Upper lobe of right lung (tissue), 1 donor: ENCODE results near the gene SMIM17. TPM values are rescaled to one million over a fixed set of nuclear protein-coding genes. Genes with fewer than 3 reads are reported as not detected.
A peak's percentile ranks its signal among the peaks of the same experiment; 100 is the strongest.
"Not testable (repeated sequence)": the region's sequence is repeated elsewhere in the genome, so short reads cannot be mapped to it uniquely, and the experiment has no call there.

Source experiments
- ATAC-seq: fragments of 200-7000 bp; cut with Tn5 transposase; one replicate; pipeline ENCODE4 v1.9.1; 2020; ENCODE audit warnings: mild to moderate bottlenecking, moderate library complexity
- DNase-seq: peaks from one replicate; pipeline ENCODE4 v3.0.0-alpha.2; 2020
- H3K27ac ChIP-seq: fragments of 200-600 bp; one replicate; pipeline ENCODE4 v1.8.0; 2022
- H3K27me3 ChIP-seq: fragments of 200-600 bp; one replicate; pipeline ENCODE4 v1.8.0; 2022; ENCODE audit warnings: mild to moderate bottlenecking
- H3K36me3 ChIP-seq: fragments of 200-600 bp; one replicate; pipeline ENCODE4 v1.8.0; 2022
- H3K4me1 ChIP-seq: fragments of 200-600 bp; one replicate; pipeline ENCODE4 v1.8.0; 2022
- H3K4me3 ChIP-seq: fragments of 200-600 bp; one replicate; pipeline ENCODE4 v1.8.0; 2022; ENCODE audit warnings: mild to moderate bottlenecking
- H3K9me3 ChIP-seq: fragments of 200-600 bp; one replicate; pipeline ENCODE4 v1.8.0; 2022
- CTCF ChIP-seq: fragments of 200-600 bp; IDR thresholded peaks from one replicate; pipeline ENCODE4 v1.8.0; 2022; ENCODE audit warnings: antibody characterized with exemption
- intact Hi-C: fragments of 100-400 bp; cut with DNase I; formaldehyde crosslinking; loops from one replicate; pipeline ENCODE4 v1.11.0; 2022
- total RNA-seq: library from RNA; stranded (reverse); fragmentation: NEBNext Ultra II Directional; extraction: Animal tissue kit (Norgen Biotek cat#: 25700); gene quantifications from one replicate; pipeline ENCODE4 v1.2.1, GENCODE V29; 2021
- donor health status: DM: no; HTN: yes; CAD: no; lungs with severe emphysema.

The SMIM17 gene
- total RNA-seq, 1 donor from 2014 or later, result not detected

GRCh38 chr19:56668676-56669075 is 25.7 kb downstream of the SMIM17 start:
- DNase-seq, result peak; percentile 41
- no peaks in the 10 kb centered on the region for H3K9me3 ChIP-seq
- intact Hi-C loops, result no loop called here

DNA sequence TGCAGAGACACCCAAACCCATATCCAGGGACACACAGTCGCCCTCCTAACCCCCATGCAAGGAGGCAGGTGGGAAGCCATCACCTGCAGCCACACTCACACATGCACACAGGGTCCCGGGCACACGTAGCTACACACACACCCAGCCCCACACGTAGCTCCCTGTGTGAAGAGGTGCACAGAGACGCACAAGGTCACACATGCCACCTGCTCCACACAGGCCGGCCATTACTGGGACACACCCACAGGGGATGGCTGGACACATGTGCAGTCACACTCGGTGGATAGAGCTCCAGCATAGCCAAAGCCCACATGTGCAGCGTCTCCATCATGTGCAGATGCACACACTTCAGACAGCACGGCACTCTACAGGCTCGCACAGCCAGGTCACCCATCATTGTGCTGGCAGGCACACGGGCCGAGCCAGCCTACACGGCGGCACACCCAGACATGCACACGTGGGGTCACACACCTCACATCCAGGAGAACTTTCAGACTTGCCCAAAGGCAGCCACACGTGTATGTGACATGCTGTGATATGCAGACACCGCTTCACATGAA is 27.5 kb downstream of the SMIM17 start:
- no peak for DNase-seq
- no peaks in the 10 kb centered on the region for H3K36me3 ChIP-seq
- intact Hi-C loops, result no loop called here
- H3K4me1 ChIP-seq, result peaks cover 9% of the 10 kb centered on the region
- no peak for ATAC-seq
- H3K9me3 ChIP-seq, result no peaks in the 10 kb centered on the region
- H3K27me3 ChIP-seq, result no peaks in the 10 kb centered on the region
- H3K27ac ChIP-seq, result no peak overlapping the region
- TF ChIP-seq CTCF, result no peak
- H3K4me3 ChIP-seq, result peak overlapping the region; percentile 71

More at GRCh38 chr19:56668676-56669075, 25.7 kb downstream of the SMIM17 start:
- ATAC-seq, result no peak
- H3K4me3 ChIP-seq, result no peak overlapping the region
- H3K27ac ChIP-seq, result no peak overlapping the region
- H3K36me3 ChIP-seq, result no peaks in the 10 kb centered on the region
- TF ChIP-seq CTCF, result no peak
- H3K27me3 ChIP-seq, result no peaks in the 10 kb centered on the region
- H3K4me1 ChIP-seq, result peaks cover 9% of the 10 kb centered on the region

GRCh38 chr19:56670961-56671612 is 28.1 kb downstream of the SMIM17 start:
- ATAC-seq (peak; percentile 37), DNase-seq (no peak)
- Histone ChIP-seq H3K4me3 (peak overlapping the region; percentile 71), H3K4me1 (peaks cover 9% of the 10 kb centered on the region), H3K27me3 (no peaks in the 10 kb centered on the region), H3K27ac (peak overlapping the region; percentile 65), H3K9me3 (no peaks in the 10 kb centered on the region), H3K36me3 (no peaks in the 10 kb centered on the region)
- intact Hi-C loops, result no loop called here
- no peak for TF ChIP-seq CTCF

GRCh38 chr19:56671613-56671994 is 28.6 kb downstream of the SMIM17 start, which contains the start of gene ZNF835:
ZNF835 (minus strand) TSS chr19:56671757; CDS start chr19:56665198, 6,559 bp downstream.
- intact Hi-C loops, result no loop called here
- no peaks in the 10 kb centered on the region for H3K9me3 ChIP-seq
- H3K27ac ChIP-seq, result peak within 1 kb of the TSS; percentile 65
- H3K4me3 ChIP-seq, result peak within 1 kb of the TSS; percentile 71
- DNase-seq (peak; percentile 94), ATAC-seq (peak; percentile 95)
- peaks cover 9% of the 10 kb centered on the region for H3K4me1 ChIP-seq
- H3K27me3 ChIP-seq, result no peaks in the 10 kb centered on the region
- peak; percentile 31 for TF ChIP-seq CTCF
- no peaks in the 10 kb centered on the region for H3K36me3 ChIP-seq

DNA sequence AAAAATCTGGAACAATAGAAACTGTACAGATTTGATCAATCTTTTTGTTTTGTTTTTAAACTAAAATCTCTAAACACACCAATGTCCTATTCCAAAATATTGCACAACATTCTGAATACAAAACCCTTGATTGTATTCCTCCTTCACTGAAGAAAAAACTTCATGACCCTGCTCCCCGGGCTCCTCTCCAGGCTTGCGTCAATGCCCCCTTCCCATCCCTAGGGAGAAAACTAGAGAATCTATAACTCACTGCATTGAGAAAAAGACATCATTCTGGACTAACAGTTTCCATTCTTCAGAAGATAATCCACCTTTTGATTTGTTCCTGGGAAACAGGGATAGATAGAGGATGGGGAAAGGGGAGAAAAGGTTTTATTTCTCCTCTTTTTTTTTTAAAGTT is 29.7 kb downstream of the SMIM17 start:
- H3K4me3 ChIP-seq, H3K4me1 ChIP-seq, H3K27ac ChIP-seq, ATAC-seq, DNase-seq, H3K9me3 ChIP-seq, intact Hi-C loops, H3K36me3 ChIP-seq, H3K27me3 ChIP-seq: not testable (repeated sequence)

DNA sequence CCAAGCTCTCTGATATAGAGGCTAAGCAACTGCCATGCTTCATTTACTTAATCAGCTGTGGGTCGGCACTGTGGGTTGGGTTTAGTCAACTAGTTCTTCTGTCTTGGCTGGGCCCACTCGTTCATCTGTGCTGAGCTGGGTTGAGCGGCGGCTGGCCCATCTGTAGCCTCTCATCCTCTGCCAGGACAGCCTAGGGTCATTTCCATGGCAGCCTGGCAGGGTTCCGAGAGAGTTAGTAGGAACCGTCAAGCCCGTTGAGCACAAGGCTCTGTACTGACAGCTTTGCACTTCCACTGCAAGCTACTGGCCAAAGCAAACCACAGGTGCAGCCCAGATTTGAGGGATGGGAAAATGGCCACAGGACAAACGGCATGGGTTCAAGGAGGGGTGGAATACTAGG is 35.2 kb downstream of the SMIM17 start:
- no peaks in the 10 kb centered on the region for H3K27me3 ChIP-seq
- no peaks in the 10 kb centered on the region for H3K9me3 ChIP-seq
- ATAC-seq (no peak), DNase-seq (no peak)
- intact Hi-C loops, result no loop called here
- H3K36me3 ChIP-seq, result no peaks in the 10 kb centered on the region
- no peak overlapping the region for H3K4me3 ChIP-seq
- H3K4me1 ChIP-seq, result no peaks in the 10 kb centered on the region
- TF ChIP-seq CTCF, result no peak
- H3K27ac ChIP-seq, result no peak overlapping the region
